ENCODE data around the gene GDAP1L1.
"Not testable (repeated sequence)": the region's sequence is repeated elsewhere in the genome, so short reads cannot be mapped to it uniquely, and the experiment has no call there.

Gene GDAP1L1

DNA sequence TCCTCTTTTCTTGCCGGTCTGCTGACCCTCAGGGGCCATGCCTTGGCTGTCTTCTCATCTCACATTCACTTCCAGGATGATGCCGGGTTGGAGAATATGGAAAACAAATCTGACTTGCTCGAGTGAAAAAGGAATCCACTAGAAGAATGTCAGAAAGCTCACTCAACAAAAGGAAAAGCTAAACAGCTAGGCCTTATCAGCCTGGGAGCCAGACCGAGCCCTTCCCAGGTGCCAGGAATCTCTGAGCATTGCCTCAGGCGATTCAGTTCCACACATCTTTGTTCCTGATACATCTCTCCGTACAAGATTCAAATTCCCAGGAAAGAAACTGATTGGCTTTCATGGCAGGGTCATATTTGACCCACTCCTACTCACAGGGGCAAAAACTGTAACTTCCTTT lies 27.3 kb upstream of the GDAP1L1 start:
- DNase-seq (ENCODE audit: low read depth, low spot score), result peak; percentile 60

DNA sequence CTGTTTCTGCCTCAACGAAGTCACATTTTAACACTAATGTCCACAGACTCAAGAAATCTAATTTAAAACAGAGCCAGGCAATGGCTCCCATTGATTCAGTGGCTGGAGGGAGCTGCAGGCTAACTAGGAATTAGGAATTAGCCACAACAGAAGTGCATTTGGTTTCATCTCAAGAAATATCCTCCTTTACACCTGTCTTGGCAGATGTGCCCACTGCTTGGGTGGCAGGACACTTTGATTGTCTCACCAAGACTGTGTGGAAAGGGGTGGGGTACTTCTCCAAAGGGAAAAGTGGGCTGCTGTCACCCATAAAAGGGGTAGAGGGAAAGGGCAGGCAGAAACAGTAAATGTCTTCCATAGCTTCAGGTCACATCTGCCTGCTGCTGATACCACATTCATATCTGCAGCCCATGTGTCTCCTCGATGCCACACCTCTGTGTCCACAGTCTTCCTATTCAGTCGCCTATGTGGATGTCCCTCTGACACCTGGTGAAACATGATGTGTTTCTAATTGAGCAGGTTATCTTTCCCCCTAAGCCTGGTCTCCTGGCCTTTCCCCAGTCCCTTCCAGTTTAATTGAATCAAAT lies 25.6 kb upstream of the GDAP1L1 start:
- DNase-seq (ENCODE audit: low read depth, low spot score), result no peak

DNA sequence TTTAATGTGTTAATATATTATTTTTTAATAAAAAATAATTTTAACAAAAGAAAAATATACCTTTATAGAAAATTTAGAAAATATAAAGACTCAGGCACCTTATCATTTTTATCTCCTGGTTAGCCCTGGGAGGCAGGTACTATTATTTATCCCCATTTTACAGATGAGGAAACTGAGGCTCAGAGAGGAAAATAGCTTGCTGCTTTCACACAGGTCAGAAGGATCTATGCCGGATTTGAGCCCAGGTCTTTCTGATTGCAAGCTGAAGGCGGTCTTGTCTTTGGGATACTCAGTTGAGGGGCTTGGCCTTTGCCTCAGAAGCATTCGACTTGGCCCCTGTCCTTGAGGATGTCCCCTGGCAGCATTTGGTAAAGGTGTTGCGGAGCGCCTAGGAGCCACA lies 25.1 kb upstream of the GDAP1L1 start:
- DNase-seq (ENCODE audit: low read depth, low spot score), result no peak

DNA sequence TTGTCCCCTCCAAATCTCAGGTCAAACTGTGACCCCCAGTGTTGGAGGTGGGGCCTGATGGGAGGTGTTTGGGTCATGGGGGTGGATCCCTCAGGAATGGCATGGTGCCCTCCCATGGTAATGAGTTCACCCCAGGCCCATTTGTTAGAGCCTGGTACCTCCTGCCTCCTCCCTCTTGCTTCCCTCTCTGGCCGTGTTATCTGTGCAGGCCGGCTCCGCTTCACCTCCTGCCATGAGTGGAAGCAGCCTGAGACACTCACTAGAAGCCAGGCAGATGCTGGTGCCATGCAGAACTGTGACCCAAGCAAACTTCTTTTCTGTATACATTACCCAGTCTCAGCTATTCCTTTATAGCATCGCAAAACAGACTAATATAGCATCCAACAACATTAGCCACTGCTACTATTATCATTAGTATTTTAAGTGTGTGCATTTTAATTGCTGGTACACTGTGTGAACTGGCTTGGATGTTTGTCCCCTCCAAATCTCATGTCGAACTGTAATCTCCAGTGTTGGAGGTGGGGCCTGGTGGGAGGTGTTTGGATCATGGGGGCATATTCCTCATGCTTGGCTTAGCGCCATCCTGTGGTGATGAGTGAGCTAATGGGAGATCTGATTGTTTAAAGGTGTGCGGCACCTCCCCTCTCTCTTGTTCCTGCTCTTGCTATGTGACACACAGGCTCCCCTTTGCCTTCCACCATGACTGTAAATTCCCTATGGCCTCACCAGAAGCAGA lies 24.3 kb upstream of the GDAP1L1 start:
- no peak for DNase-seq (ENCODE audit: low read depth, low spot score)

DNA sequence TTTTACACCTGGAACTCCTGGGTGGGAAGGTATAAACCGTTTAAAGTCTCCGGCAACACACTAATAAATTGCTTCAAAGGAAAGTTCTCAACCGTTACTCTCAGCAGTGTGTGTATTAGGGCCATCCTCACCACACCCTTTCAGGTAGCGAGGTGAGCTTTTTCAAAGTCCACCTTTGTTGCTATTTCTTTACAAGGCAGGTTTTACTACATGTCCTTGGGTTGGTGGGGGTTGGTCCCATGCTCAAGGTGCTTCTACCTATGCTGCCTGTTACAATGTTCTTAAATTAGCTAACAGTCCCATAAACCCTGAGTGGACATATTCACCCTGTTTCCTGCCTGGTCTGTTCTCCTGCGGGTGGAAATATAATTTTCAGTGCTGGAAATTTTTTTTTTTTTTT lies 23.4 kb upstream of the GDAP1L1 start:
- DNase-seq (ENCODE audit: low read depth, low spot score), result no peak

DNA sequence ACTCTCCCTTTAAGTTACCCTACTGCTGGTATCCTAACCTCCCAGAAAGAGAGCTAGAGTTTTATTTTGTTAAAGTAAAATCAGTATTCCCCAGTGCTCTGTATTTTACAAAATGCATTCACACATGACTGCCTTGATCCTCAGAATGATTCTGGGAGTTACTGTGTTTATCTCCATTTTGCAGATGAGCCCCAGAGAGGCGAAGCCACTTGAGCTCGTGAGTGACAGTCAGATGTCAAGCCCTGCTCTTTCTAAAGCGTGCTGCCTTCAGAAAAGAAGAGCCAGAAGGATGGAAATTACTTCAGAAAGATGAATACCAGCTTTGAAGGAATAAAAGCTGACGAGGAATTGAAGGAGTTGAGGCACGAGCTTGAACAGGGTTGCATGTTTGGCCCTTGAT lies 22.5 kb upstream of the GDAP1L1 start:
- no peak for DNase-seq (ENCODE audit: low read depth, low spot score)

DNA sequence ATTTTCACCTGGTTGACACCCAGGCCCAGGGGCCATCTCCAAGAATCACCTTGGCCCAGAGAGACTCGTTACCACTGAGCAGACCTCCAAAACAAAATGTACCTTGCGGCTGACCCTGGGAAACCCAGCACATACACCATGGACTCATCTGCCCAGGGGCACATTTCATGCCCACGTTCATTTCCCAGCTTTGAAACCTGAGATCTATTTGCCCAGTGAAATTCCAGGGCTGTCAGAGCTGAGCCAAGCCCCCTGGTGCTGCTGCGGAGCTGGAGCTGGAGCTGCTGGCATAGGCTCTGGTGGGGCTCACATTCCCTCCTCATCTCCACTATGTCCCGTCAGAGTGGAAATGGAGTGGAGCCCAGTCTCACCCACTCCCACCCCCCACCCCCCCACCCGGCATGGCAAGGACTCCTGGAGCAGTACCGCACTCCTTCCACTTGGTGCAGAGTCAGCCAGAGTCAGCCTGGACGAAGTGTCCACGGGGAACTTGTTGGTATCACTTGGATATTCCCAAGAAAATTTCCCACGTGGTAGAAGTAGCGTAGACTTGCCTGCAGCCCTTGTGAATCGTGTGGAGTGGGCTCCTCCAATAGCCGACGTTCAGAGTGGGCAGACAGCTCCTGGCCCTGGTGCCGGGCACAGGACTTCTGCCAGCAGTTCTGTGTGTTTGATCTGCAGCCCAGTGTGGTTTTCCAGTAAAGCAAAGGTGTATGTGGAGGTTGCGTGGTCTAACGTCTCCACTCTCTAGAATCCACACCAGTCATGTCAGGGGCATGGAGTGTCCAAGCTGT lies 18.4 kb upstream of the GDAP1L1 start:
- DNase-seq (ENCODE audit: low read depth, low spot score), result no peak

DNA sequence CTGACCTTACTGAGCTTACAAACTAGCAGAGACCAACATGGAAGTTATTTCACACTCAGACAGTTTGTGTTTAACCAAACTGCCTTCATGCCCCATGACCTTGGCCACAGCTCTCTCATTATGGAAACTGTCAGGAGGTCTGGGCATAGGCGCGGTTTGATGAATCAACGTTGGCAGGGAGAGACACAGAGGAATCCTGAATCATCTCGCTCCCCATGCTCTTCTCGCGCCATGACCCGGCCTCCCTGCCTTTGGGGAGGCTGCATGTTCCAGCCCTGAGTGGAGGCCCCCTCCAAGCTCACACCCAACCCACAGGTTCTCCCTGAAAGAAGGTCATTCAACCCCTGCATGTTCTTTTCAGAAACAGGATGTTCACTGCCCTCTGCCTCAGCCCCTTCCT lies 15.9 kb upstream of the GDAP1L1 start:
- no peak for DNase-seq (ENCODE audit: low read depth, low spot score)

DNA sequence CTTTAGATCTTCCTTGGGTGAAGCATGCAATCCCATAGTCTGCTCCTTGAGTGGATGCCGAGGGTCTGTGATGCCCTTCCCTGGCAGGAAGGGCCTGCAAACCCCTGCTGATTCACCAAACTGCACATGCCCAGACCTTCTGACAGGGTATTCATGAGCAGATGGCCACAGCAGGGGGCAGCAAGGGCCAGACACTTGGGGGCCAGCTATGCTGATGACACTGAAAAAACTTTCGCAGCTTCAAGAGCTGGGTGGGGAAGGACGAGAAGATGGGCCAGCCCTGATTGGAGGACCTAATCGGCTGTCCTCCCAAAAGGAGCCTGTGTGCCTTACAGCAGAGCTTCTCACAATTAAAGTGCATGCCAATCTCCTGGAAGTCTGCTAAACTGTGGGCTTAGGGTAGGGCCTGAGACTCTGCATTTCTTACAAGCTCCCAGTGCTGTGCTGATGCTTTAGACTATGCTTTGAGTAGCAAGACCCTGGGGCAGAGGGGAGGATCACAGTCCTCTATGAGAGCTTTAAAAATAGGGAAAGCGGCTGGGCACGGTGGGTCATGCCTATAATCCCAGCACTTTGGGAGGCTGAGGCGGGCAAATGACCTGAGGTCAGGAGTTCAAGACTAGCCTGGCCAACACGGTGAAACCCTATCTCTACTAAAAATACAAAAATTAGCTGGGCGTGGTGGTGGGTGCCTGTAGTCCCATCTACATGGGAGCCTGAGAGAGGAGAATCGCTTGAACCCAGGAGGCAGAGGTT lies 15.2 kb upstream of the GDAP1L1 start:
- no peak for DNase-seq (ENCODE audit: low read depth, low spot score)

DNA sequence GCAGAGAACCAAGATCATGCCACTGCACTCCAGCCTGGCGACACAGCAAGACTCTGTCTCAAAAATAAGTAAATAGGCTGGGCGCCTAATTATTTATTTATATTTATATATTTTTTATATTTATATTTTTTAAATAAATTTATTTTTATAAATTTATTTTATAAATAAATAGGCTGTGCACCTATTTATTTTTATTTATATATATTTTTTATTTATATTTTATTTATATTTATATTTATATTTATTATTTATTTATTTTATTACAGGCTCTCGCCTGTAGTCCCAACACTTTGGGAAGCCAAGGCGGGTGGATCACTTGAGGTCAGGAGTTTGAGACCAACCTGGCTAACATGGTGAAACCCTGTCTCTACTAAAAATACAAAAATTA lies 14.6 kb upstream of the GDAP1L1 start:
- DNase-seq (ENCODE audit: low read depth, low spot score), result not testable (repeated sequence)

DNA sequence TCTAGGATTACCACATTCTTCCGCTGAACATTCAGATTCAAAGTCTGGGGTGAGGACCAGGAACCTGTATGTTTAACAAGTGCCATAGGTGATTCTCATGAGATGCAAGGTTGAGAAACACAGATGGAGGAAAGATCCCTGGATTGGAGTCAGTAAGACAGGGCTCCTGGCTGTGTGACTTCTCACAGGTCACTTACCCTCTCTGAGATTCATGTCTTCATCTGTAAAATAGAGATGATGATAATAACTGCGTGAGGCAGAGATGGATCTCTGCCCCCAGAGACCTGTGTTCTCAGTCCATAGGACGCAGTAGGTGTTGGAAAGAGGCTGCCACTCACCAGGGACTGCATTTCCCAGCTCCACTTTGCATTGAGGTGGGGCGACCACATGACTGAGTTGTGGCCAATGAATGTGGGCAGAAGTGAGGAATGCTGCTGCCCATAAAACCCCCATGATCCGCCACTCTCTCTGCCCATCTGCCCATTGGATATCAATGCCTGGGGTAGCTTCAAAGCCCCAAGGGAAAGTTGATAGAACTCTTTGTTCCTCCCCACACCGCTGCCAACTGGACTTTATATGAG lies 13.6 kb upstream of the GDAP1L1 start:
- no peak for DNase-seq (ENCODE audit: low read depth, low spot score)

DNA sequence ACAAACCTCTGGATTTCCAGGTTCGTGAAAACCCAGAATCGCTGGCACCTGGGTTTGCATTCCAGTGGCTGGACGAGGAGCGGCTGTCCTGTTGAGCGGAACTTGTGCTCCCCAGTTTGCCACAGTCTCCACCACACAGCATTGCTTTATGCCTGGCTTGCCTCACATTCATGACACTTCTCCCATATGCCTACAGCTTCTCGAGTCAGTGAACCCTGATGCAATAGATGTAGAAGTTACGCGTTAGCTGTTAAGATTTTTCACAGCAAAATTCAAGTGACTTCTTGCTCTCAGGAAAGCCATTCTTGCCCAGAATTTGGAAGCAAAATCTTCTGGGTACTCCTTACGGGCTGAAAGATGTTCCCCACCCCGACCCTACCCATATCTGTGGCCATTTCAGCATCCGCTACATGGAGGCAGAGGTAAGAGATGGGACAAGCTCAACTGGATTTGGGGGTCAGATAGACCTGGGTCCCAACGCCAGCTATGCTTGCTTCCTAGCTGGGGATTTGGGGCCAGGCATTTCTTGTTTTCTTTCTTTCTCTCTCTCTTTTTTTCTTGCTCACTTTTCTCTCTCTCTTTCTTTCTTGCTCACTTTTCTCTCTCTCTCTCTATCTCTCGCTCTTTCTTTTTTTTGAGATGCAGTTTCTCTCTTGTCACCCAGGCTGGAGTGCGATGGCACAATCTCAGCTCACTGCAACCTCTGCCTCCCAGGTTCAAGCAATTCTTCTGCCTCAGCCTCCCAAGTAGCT lies 12.4 kb upstream of the GDAP1L1 start:
- DNase-seq (ENCODE audit: low read depth, low spot score), result no peak

DNA sequence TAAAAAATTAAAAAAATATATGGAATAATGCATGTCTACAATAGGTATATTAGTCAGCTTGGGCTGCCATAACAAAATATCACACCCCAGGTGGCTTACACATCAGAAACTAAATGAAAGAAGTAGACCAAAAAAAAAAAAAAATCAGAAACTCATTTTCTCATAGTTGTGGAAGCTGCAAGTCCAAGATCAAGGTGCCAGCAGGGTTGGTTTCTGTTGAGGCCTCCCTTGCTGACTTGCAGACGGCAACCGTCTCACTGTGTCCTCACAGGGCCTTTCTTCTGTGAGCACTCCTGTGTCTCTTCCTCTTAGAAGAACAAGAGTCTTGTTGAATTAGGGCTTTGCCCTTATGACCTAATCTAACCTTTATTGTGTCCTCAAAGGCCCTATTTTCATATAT lies 11.4 kb upstream of the GDAP1L1 start:
- no peak for DNase-seq (ENCODE audit: low read depth, low spot score)

DNA sequence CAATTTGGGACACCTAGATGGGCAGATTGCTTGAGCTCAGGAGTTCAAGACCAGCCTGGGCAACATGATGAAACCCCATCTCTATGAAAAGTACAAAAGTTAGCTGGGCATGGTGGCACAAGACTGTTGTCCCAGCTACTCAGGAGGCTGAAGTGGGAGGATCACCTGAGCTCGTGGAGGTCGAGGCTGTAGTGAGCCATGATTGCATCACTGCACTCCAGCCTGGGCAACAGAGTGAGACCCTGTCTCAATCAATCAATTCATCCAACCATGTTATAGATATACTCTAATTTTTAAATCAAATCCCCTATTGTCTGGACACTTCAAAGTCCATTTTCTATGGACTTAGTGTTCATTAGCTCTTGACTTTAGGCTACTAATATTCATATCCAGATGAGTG lies 10.3 kb upstream of the GDAP1L1 start:
- DNase-seq (ENCODE audit: low read depth, low spot score), result not testable (repeated sequence)

DNA sequence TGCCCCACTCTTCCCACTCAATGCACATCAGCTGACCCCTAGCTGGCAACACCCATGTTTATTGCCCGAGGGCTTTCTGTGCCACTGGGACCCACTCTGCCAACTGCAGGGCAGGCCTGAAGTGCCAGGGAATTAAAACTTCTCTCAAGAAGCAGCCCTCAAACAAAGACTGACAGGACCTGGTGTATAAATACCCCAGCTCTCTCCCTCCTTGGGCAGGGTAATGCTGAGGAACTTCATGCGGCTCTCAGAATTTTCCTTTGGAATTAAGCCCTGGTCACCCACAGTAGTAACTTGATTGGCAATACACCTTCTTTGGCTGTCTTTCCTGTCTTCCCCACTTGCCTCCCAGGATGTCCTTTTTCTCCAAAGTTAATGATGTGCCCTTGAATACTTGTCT lies 5.3 kb upstream of the GDAP1L1 start:
- DNase-seq (ENCODE audit: low read depth, low spot score), result no peak

DNA sequence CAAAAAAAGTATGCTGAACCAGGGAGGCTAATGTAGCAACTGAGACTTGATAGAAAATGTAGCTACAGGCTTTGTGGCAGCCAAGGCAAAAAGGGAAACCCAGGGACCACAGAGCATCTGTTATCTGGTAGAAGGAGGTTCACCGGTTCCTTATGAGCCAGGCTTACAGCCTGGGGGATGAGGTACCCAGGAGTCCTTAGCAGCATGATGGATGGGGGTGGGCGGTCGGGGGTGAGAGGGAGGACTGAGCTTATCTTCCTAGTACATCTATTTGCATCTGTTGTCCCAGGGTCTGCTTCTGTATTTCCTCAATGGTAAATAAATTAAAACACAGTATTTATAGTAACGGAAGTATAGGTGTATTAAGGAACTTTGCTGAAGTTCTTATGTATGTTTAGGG lies 1.1 kb upstream of the GDAP1L1 start:
- DNase-seq (ENCODE audit: low read depth, low spot score), result no peak

DNA sequence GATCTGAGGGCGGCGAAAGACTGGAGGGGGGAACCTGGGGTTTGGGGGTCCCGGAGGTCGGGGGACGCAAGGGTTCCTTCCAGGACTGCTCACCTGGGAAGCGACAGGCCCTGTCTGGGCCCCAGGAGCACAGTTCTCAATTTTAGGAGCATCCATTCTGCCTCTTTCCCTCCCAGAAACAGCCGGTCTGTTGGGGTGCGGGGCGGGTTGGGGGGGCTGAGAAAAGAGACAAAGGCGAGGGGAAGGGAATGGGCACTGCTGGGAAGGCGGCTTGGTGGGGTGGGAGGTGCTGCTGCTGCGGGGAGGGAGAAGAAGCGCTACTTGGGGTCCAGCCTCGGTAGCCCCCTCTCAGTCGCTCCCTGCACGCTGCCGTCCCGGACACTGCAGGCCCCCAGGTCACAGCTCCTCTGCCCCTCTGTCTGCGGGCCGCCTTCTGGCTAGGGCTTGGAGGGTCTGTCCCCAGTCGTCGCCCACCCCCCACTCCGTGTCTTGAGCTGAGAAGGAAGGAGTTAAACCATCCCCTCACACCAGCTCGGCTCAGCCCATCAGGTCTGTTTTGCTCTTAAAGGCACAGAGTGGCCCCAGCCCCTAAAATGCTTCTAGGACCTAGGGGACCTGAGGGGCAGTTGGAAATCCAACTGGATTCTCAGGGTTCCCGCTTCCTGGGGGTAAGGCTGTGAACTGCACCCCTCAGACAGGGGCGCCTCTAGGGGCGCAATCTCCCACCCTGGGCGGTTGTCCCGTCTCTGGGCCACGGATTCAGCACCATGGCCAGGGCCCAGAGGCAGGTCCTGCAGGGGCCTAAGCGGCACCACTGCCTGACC lies 690 bp downstream of the GDAP1L1 start:
- DNase-seq (ENCODE audit: low read depth, low spot score), result peak; percentile 76

DNA sequence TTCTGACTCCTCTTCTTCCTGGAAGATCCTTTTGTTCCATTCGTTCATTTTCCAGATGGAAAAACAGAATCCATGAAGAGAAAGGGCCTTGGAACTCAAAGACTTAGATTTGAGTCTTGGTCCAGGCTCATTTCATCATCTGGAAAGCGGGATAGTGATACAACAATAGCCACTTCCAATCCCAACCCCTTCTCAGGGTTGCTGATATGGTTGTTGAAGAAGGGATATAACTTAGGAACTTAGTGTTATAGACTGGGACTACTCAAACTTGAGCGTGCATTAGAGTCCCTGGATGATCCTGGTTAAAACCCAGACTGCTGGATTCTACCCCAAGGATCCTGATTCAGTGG lies 1.3 kb downstream of the GDAP1L1 start:
- DNase-seq (ENCODE audit: low read depth, low spot score), result no peak

DNA sequence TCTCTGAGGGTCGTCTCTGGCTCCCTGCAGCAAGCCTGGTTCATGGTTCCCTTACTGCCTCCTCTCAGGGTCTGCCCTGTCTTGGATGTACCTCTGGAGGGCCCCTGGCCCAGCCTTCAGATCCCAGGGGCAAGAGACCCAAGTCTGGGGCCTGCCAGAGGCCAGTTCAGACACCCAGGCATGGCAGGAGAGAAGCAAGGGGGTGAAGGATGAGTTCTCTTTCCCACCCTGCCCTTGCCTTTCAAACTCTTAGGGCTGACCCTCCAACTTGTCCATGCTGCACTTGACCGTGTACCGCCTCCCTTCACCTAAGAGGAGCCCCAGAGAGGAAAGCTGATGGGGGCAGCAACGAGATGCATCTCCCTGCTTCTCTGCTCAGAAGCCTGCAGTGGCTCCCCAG lies 4.2 kb downstream of the GDAP1L1 start:
- no peak for DNase-seq (ENCODE audit: low read depth, low spot score)

DNA sequence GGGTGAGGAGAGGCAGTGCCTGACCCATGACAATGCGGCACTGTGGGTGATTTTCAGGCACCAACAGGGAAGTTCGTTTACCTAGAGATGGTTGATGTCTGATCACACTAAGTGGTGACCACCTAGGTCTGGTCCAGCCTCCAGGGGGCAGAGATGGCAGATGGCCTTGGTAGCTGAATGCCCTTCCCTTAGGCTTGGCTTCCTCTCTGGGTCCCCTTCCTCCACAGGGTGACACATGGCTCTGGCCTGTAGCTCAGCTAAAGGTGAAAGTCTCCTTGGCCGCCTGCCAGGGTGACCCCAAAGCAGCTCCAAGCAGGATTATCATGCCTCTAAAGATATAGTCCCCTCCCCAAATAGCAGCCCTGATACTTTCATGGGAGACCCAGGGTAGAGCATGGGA lies 6.4 kb downstream of the GDAP1L1 start:
- no peak for DNase-seq (ENCODE audit: low read depth, low spot score)
